ENCODE measurements around the gene IGFL2. TPM values are rescaled to one million over a fixed set of nuclear protein-coding genes. Genes with fewer than 3 reads are reported as not detected.

Gene IGFL2
- total RNA-seq, 4 donors from 2014 or later: not detected

GRCh38 chr19:46142294-46142693 lies 5.7 kb upstream of the IGFL2 start:
- TF ChIP-seq, protein P1, sequence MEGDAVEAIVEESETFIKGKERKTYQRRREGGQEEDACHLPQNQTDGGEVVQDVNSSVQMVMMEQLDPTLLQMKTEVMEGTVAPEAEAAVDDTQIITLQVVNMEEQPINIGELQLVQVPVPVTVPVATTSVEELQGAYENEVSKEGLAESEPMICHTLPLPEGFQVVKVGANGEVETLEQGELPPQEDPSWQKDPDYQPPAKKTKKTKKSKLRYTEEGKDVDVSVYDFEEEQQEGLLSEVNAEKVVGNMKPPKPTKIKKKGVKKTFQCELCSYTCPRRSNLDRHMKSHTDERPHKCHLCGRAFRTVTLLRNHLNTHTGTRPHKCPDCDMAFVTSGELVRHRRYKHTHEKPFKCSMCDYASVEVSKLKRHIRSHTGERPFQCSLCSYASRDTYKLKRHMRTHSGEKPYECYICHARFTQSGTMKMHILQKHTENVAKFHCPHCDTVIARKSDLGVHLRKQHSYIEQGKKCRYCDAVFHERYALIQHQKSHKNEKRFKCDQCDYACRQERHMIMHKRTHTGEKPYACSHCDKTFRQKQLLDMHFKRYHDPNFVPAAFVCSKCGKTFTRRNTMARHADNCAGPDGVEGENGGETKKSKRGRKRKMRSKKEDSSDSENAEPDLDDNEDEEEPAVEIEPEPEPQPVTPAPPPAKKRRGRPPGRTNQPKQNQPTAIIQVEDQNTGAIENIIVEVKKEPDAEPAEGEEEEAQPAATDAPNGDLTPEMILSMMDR (IDR thresholded peaks at IDR 0.05; ENCODE audit: low read depth): no peak

DNA sequence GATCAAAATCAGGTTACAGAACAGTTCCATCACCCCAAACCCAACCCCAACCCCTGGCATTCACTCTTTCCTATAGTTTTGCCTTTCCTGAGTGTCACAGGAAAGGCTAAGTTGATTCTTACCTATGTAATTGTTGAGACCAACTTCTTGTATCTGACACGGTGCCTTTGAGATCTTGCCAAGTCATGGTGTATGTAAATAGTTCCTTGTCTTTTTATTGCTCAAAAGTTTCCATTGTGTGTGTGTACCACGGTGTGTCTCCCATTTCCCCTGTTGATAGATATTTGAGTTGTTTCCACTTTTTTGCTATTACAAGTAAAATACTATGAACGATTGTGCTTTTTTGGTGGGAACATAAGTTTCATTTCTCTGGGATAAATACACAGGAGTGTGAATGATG lies 3.3 kb upstream of the IGFL2 start:
- TF ChIP-seq, protein P1 (IDR thresholded peaks at IDR 0.05; ENCODE audit: low read depth): no peak

GRCh38 chr19:46147166-46147740 lies 785 bp upstream of the IGFL2 start:
- TF ChIP-seq, protein P1 (IDR thresholded peaks at IDR 0.05; ENCODE audit: low read depth): no peak

DNA sequence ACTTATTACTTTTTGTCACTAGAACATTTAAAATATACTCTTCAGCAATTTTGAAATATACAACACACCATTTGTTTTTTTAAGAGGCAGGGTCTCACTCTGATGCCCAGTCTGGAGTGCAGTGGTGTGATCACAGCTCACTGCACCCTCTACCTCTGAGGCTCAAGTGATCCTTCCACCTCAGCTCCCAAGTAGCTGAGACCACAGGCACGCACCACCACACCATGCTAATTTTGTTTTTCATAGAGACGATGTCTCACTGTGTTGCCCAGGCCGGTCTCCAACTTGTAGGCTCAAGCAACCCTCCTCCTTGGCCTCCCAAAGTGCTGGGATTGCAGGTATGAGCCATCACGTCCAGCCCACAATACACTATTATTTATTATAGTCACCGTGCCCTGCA lies 2.6 kb downstream of the IGFL2 start:
- TF ChIP-seq, protein P1 (IDR thresholded peaks at IDR 0.05; ENCODE audit: low read depth): no peak

DNA sequence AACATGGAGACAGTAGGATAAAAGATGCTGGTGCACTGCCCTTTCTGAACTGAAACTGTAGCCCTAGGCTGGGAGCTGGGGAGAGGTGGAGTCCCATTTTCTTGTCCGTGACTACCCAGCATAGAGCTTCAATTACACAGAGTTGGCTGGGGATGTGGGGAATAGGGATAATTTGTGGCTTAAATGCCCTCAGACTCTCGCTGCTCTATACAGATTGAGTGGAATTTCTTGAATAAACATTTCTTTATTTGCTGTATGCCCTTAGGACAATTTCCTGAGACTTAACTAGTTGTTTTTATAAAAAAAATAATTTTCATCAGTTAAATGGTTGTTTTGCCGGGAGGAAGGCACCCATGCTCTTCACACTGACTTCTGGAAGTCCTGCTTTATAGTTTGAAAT lies 7.2 kb downstream of the IGFL2 start:
- TF ChIP-seq, protein P1 (IDR thresholded peaks at IDR 0.05; ENCODE audit: low read depth): no peak

- TF ChIP-seq, protein P1 (IDR thresholded peaks at IDR 0.05; ENCODE audit: low read depth): no peak
Measured at GRCh38 chr19:46159418-46160232, 11.6 kb downstream of the IGFL2 start.

GRCh38 chr19:46160233-46160775 lies 12.3 kb downstream of the IGFL2 start:
- TF ChIP-seq, protein P1 (IDR thresholded peaks at IDR 0.05; ENCODE audit: low read depth): no peak

Measured in subcutaneous adipose tissue (tissue), 4 donors.